GM10248 (cell line): ENCODE data around the gene ZBTB33.

Experiments
- CTCF ChIA-PET: fragments of 300-600 bp; sonication (Branson Sonifier 250); formaldehyde crosslinking; extraction: SDS; loops from one replicate; lab custom pipeline; 2021; ENCODE audit warnings: antibody characterized with exemption; lab: Yijun Ruan, JAX
- POLR2A ChIA-PET: fragments of 350-650 bp; sonication (Branson Sonifier 250); formaldehyde crosslinking; extraction: SDS; loops from one replicate; lab custom pipeline; 2020; ENCODE audit warnings: antibody characterized with exemption; lab: Yijun Ruan, JAX
- DNase-seq: peaks from one replicate; pipeline ENCODE4 v3.0.0; 2012; ENCODE audit errors: extremely low spot score
- TF ChIP-seq, protein P1 (sequence below): IDR thresholded peaks from 2 replicates; pipeline ENCODE4 v1.5.1; 2012; ENCODE audit warnings: mild to moderate bottlenecking, low read depth; ENCODE audit errors: extremely low read depth, missing control alignments, control extremely low read depth

The ZBTB33 gene

DNA sequence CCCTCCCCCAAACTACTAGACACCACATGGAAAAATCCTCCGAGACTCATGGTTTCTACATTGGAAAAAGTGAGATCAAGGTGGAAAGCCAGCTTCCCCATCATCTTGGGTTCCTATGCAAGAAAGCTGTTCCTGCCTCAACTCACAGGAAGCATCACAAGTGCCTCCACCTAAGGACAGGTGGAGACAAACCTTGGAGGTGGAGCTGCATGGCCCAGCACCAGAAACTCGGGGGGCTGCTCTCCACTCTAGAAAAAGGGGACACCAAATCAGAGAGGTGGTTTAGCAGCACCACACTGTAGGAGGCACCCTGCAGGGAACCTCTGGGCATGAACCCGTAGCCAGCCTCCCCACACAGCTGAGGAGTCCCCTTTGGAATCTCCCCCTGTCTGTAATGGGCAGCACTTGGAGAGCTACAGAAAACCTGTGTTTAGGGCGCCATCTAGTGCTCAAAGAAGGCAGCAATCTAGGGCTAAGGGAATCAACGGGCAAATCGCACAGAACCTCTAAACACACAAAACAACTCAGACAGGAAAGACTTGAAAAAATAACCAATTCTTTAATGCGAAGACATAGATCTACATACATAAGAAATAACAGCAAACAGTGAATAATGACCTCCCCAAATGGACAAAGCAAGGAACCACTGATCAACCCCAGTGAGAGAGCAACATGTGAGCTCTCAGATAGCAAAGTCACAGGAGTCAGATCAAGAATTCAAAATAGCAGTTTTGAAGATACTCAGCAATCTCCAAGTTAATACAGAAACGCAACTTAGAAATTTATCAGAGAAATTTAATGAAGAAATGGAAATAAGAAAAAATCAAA lies 37.0 kb upstream of the ZBTB33 start:
- TF ChIP-seq, protein P1, sequence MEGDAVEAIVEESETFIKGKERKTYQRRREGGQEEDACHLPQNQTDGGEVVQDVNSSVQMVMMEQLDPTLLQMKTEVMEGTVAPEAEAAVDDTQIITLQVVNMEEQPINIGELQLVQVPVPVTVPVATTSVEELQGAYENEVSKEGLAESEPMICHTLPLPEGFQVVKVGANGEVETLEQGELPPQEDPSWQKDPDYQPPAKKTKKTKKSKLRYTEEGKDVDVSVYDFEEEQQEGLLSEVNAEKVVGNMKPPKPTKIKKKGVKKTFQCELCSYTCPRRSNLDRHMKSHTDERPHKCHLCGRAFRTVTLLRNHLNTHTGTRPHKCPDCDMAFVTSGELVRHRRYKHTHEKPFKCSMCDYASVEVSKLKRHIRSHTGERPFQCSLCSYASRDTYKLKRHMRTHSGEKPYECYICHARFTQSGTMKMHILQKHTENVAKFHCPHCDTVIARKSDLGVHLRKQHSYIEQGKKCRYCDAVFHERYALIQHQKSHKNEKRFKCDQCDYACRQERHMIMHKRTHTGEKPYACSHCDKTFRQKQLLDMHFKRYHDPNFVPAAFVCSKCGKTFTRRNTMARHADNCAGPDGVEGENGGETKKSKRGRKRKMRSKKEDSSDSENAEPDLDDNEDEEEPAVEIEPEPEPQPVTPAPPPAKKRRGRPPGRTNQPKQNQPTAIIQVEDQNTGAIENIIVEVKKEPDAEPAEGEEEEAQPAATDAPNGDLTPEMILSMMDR = peak; percentile 58
- peak; percentile 57 for DNase-seq
- CTCF ChIA-PET = interaction anchor here (0.6 to 4.3 kb wide), 26 partner anchors 9 to 1209 kb away, joined by 3 to 52 read pairs (median 4); no protein-coding TSS in a partner anchor
- POLR2A ChIA-PET = no interaction called here

DNA sequence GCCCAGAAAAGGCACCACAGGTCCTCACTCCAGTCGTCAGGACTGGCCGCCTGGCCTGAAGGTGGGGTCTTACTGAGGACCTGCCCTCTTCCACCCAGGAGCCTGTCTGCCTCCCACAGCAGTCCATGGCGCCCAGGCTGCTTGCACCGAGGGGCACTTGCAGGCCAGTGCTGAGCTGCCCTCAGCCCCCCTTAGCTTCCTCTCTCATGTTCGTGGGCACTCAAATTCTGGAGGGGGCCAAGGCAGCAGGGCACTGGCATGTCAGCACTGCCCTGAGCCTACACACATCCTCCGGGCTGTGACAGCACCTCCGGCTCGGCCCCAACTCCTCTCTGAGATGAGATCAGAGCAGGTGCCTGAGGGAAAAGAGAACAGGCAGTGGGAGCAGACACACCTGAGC lies 27.2 kb upstream of the ZBTB33 start:
- TF ChIP-seq, protein P1 = no peak
- CTCF ChIA-PET = interaction anchor here (2.2 kb wide), 1 partner anchor 10 kb away, joined by 17 read pairs; no protein-coding TSS in a partner anchor
- DNase-seq = no peak
- POLR2A ChIA-PET = interaction anchor here (0.6 kb wide), 1 partner anchor 439 kb away, joined by 5 read pairs; no protein-coding TSS in a partner anchor

DNA sequence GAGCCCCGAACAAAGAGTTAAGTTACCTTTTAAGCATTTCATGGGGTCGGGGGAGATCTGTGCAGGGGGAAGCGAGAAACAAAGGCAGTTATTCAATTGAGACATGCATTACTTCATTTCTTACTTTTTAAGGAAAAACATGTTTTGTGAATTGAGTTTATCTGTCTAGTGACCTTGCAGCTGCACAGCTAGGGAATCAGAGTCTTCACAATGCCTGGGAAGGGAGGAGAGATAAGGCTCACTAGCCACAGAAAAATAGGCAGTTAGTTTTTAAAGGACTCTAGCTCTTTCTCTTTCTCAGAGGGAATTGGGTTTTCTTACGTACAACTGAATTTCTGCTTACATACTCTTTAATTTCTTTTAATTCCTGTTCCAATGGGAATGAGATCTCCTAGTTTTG lies 26.2 kb upstream of the ZBTB33 start:
- POLR2A ChIA-PET = no interaction called here
- CTCF ChIA-PET = interaction anchor here (7.3 kb wide), 1 partner anchor 11 kb away, joined by 52 read pairs; no protein-coding TSS in a partner anchor
- TF ChIP-seq, protein P1 = no peak
- DNase-seq = no peak

DNA sequence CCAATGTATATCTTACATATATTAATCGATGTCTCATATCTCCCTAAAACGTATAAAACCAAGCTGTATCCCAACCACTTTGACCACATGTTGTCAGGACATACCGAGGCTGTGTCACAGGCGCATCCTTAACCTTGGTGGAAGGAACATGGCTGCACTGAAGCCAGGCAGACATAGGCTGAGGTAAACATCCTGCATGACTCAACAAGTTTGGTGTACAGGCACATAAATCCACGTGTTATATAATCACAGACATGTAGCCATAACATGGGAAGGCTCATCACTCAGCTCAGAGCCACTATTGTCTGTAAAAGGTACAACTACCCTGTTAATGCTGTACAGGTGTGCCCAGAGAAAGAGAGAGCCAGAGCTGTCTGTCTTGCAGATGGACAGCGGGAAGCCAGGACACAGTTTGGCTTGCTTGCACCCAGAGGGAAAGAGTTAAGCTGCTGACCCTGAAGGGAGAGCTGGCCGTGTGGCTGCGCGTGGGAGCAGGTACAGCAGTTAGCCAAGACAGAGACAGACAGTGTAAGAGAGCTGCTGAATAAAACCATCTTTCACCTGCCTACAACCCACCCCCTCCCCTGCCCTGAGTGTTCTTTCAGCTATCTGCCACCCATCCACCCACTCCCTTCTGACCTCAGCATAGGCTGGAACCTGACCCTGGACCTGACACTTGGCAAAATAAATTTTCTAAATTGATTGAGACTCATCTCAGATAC lies 22.3 kb upstream of the ZBTB33 start:
- CTCF ChIA-PET = interaction anchor here (1.1 to 7.3 kb wide), 3 partner anchors 15 to 82 kb away, joined by 3 to 52 read pairs (median 3); no protein-coding TSS in a partner anchor
- TF ChIP-seq, protein P1 = no peak
- no peak for DNase-seq
- POLR2A ChIA-PET = no interaction called here

DNA sequence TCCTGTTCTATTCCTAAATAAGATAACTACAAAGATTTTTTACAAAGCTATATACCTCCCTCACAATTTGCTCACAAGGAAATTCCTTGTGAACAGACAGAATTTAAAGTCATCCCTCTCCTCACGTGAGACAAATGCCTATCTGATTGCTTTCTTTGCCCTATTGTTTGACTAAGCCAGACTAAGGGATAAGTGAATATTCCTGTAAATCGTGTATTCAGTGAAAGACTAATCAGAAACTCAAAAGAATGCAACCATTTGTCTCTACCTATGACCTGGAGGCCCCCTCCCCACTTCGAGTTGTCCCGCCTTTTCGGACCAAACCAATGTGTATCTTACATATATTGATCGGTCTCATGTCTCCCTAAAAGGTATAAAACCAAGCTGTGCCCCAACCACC lies 15.3 kb upstream of the ZBTB33 start:
- no peak for DNase-seq
- CTCF ChIA-PET = interaction anchor here (3.2 kb wide), 1 partner anchor 22 kb away, joined by 16 read pairs; no protein-coding TSS in a partner anchor
- POLR2A ChIA-PET = interaction anchor here (0.7 kb wide), 1 partner anchor 1137 kb away, joined by 4 read pairs; no protein-coding TSS in a partner anchor
- TF ChIP-seq, protein P1 = no peak
